ENCODE results near the gene WWTR1.

WWTR1 gene

DNA sequence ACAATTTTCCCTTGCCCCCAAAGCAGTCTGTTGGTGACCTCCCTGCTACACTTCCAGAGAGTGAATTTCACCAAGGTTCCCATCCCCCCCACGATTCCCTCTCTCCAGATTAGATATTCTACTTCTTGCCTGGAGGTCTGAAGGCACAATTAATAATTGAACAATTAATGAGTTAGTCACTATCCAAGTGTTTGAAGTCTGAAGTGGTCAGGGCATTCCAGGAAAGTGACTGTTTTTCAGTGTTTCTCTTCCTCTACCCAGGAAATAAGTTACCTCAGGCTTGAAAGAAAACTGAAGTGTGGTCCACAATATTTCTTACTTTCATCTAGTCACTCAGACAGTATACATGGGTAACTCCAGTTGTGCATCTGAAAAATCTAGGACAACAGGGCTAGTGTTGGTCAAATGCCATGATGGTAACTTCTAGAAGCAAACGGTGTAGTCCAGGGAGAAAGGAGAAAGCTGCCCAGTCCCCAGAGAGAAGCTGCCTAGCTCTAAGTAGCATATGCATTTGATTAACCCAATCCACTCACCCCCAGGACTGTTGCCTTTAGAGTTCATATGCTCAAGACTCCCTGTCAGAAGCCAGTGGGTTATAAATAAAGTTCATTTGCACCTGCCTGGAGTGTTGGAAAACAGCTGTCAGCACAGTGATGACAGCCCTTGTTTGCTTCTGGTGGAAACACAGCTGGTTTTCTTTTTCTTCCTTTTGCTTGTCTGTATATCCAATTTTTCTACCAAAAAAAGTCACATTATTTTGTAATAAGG is 185.6 kb downstream of the WWTR1 start:
- DNase-seq (ENCODE audit: low spot score): no peak

DNA sequence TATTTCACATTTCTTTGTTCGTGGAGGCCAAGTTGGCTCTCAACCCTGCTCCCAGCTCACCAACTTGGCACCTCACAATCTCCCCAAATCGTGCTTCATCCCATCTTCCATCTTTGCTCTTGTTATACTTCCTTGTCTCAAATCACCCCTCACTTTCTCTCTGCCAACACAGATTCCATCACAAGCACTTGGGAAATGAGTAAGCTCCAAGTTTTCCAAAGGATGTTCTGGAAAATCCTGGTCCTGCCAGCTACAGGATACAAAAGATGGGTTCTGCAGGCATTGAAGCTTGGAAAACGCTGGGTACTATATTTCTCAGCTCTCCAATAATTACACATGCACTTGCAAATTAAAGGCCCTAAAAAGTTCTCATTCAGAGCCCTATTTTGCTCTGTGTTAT is 187.4 kb downstream of the WWTR1 start:
- DNase-seq (ENCODE audit: low spot score): no peak

DNA sequence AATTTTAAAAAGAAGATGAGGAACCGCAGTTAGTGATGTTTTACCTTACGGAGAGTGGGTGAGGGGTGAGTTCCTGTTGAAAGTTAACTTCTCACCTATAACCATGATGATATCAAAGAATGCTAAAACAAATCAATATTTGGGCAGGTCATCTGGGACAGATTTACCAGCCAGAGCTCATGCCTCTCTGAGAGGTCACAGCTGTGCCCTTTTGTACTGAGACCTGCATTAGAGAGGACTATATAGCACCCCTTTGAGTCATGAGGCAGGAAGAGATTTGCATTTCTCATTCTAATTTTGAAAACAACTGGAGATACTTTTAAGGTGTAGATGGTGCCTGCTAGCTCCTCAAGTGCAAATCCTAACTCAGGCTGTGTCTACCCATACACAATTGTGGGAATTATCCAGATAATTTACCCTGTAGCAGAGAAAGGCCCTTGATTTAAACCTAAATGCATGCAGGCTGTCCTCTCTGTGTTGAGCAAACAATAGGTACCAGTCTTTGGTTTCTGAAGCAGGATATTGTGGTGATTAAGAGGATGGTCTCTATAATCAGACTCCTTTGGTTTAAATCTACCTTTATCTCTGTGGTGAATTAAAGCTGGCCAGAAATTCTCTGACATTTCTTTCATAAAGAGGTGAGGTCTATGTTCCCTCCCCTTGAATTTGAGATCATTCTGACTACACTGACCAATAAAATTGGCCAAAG is 189.2 kb downstream of the WWTR1 start:
- DNase-seq (ENCODE audit: low spot score): no peak

All from CD4-positive, alpha-beta T cell treated with Interleukin-15 for 4 hours (primary cell).